HG03060 (cell line): ENCODE measurements around the gene IGSF11.

Source experiments
- ATAC-seq: cut with Tn5 transposase; IDR thresholded peaks from one replicate; pipeline ENCODE4 v1.9.1; 2021; ENCODE audit warnings: low read depth, moderate number of reproducible peaks; ENCODE audit not compliant: unreplicated experiment

Gene IGSF11

GRCh38 chr3:118955914-118956556, 78.6 kb downstream of the IGSF11 start:
- ATAC-seq = no peak

- ATAC-seq = no peak
Measured at GRCh38 chr3:118951089-118951488, 83.6 kb downstream of the IGSF11 start.

- no peak for ATAC-seq
Measured at GRCh38 chr3:118949113-118949760, 85.4 kb downstream of the IGSF11 start.

GRCh38 chr3:118948146-118948545, 86.5 kb downstream of the IGSF11 start:
- ATAC-seq = no peak

GRCh38 chr3:118946449-118946848, 88.2 kb downstream of the IGSF11 start:
- no peak for ATAC-seq

GRCh38 chr3:118945834-118946233, 88.8 kb downstream of the IGSF11 start:
- no peak for ATAC-seq

GRCh38 chr3:118943597-118943996, 91.0 kb downstream of the IGSF11 start:
- ATAC-seq = no peak

- no peak for ATAC-seq
Measured at GRCh38 chr3:118942671-118943070, 92.0 kb downstream of the IGSF11 start.

GRCh38 chr3:118942195-118942594, 92.5 kb downstream of the IGSF11 start:
- ATAC-seq = no peak

- ATAC-seq = no peak
Measured at GRCh38 chr3:118941236-118941635, 93.4 kb downstream of the IGSF11 start.

- no peak for ATAC-seq
Measured at GRCh38 chr3:118938183-118938961, 96.3 kb downstream of the IGSF11 start.

GRCh38 chr3:118936811-118937210, 97.8 kb downstream of the IGSF11 start:
- ATAC-seq = no peak

- no peak for ATAC-seq
Measured at GRCh38 chr3:118932822-118933558, 101.7 kb downstream of the IGSF11 start.

GRCh38 chr3:118931996-118932395, 102.7 kb downstream of the IGSF11 start:
- no peak for ATAC-seq

GRCh38 chr3:118927449-118927848, 107.2 kb downstream of the IGSF11 start:
- no peak for ATAC-seq

- no peak for ATAC-seq
Measured at GRCh38 chr3:118912188-118912587, 122.5 kb downstream of the IGSF11 start.

- no peak for ATAC-seq
Measured at GRCh38 chr3:118910332-118910731, 124.3 kb downstream of the IGSF11 start.

GRCh38 chr3:118909763-118910162, 124.9 kb downstream of the IGSF11 start:
- no peak for ATAC-seq

- ATAC-seq = no peak
Measured at GRCh38 chr3:118907909-118908308, 126.7 kb downstream of the IGSF11 start.

- no peak for ATAC-seq
Measured at GRCh38 chr3:118900737-118901525, 133.7 kb downstream of the IGSF11 start.
